ENCODE measurements around the gene PTPRD.

PTPRD gene

GRCh38 chr9:8570776-8571175, 2042.0 kb downstream of the PTPRD start:
- Histone ChIP-seq H3F3A (ENCODE audit: insufficient read depth) (no peaks in the 10 kb centered on the region), H4K20me1 (ENCODE audit: low read depth, low read length) (no peaks in the 10 kb centered on the region), H3K4me3 (ENCODE audit: insufficient read depth, low read length, poor library complexity, severe bottlenecking) (no peak overlapping the region), H3K9me3 (ENCODE audit: insufficient read depth, low read length) (peaks cover 3% of the 10 kb centered on the region; the same call in 1 of the 2 replicates), H2AFZ (ENCODE audit: low read depth, low read length, severe bottlenecking) (no peak overlapping the region), H3K9me2 (replicated peaks; ENCODE audit: insufficient read depth, low read length) (no peaks in the 10 kb centered on the region), H3K27ac (ENCODE audit: low read depth, low read length) (no peak overlapping the region), H3K27me3 (ENCODE audit: low read length) (no peaks in the 10 kb centered on the region), H3K79me2 (ENCODE audit: insufficient read depth, low read length) (no peaks in the 10 kb centered on the region), H3K36me3 (ENCODE audit: low read length) (no peaks in the 10 kb centered on the region), H3K4me2 (ENCODE audit: low read depth, low read length, poor library complexity, severe bottlenecking) (no peak overlapping the region), H3K9ac (ENCODE audit: low read length) (no peak overlapping the region)
- TF ChIP-seq CTCF (IDR thresholded peaks at IDR 0.05; ENCODE audit: insufficient read depth, low read length, poor library complexity, severe bottlenecking) (no peak), EZH2phosphoT487 (conservative IDR thresholded peaks at IDR 0.05; ENCODE audit: low read length) (no peak)

- Histone ChIP-seq H4K20me1 (ENCODE audit: low read depth, low read length) (no peaks in the 10 kb centered on the region), H3K27me3 (ENCODE audit: low read length) (no peaks in the 10 kb centered on the region), H3K9me3 (ENCODE audit: insufficient read depth, low read length) (peaks cover 3% of the 10 kb centered on the region; the same call in 1 of the 2 replicates), H3K79me2 (ENCODE audit: insufficient read depth, low read length) (no peaks in the 10 kb centered on the region), H3K9ac (ENCODE audit: low read length) (no peak overlapping the region), H3K27ac (ENCODE audit: low read depth, low read length) (no peak overlapping the region), H2AFZ (ENCODE audit: low read depth, low read length, severe bottlenecking) (no peak overlapping the region), H3F3A (ENCODE audit: insufficient read depth) (no peaks in the 10 kb centered on the region), H3K9me2 (replicated peaks; ENCODE audit: insufficient read depth, low read length) (no peaks in the 10 kb centered on the region), H3K36me3 (ENCODE audit: low read length) (no peaks in the 10 kb centered on the region), H3K4me2 (ENCODE audit: low read depth, low read length, poor library complexity, severe bottlenecking) (no peak overlapping the region), H3K4me3 (ENCODE audit: insufficient read depth, low read length, poor library complexity, severe bottlenecking) (no peak overlapping the region)
- TF ChIP-seq CTCF (IDR thresholded peaks at IDR 0.05; ENCODE audit: insufficient read depth, low read length, poor library complexity, severe bottlenecking): no peak
- TF ChIP-seq EZH2phosphoT487 (conservative IDR thresholded peaks at IDR 0.05; ENCODE audit: low read length): no peak
Observed at GRCh38 chr9:8569823-8570222, 2043.0 kb downstream of the PTPRD start.

- no peak overlapping the region for H3K27ac ChIP-seq (ENCODE audit: low read depth, low read length)
- H3K9me3 ChIP-seq (ENCODE audit: insufficient read depth, low read length): peaks cover 3% of the 10 kb centered on the region; the same call in 1 of the 2 replicates
- no peaks in the 10 kb centered on the region for H3K27me3 ChIP-seq (ENCODE audit: low read length)
- H3K4me3 ChIP-seq (ENCODE audit: insufficient read depth, low read length, poor library complexity, severe bottlenecking): no peak overlapping the region
- no peak overlapping the region for H2AFZ ChIP-seq (ENCODE audit: low read depth, low read length, severe bottlenecking)
- no peaks in the 10 kb centered on the region for H3F3A ChIP-seq (ENCODE audit: insufficient read depth)
- H3K36me3 ChIP-seq (ENCODE audit: low read length): no peaks in the 10 kb centered on the region
- H3K4me2 ChIP-seq (ENCODE audit: low read depth, low read length, poor library complexity, severe bottlenecking): no peak overlapping the region
- TF ChIP-seq CTCF (IDR thresholded peaks at IDR 0.05; ENCODE audit: insufficient read depth, low read length, poor library complexity, severe bottlenecking): no peak
- no peak for TF ChIP-seq EZH2phosphoT487 (conservative IDR thresholded peaks at IDR 0.05; ENCODE audit: low read length)
- H3K9ac ChIP-seq (ENCODE audit: low read length): no peak overlapping the region
- no peaks in the 10 kb centered on the region for H3K9me2 ChIP-seq (replicated peaks; ENCODE audit: insufficient read depth, low read length)
- no peaks in the 10 kb centered on the region for H3K79me2 ChIP-seq (ENCODE audit: insufficient read depth, low read length)
- no peaks in the 10 kb centered on the region for H4K20me1 ChIP-seq (ENCODE audit: low read depth, low read length)
Observed at GRCh38 chr9:8567963-8568579, 2044.7 kb downstream of the PTPRD start.
